Activated T-helper 1 cell treated with Interleukin-2 at 50 U/mL for 16 hours (primary cell): ENCODE results near the gene PIP5K1B.

ENCODE experiments used
- DNase-seq: peaks from one replicate; pipeline ENCODE4 v3.0.0-alpha.2; 2020; ENCODE audit warnings: low read depth

PIP5K1B gene

DNA sequence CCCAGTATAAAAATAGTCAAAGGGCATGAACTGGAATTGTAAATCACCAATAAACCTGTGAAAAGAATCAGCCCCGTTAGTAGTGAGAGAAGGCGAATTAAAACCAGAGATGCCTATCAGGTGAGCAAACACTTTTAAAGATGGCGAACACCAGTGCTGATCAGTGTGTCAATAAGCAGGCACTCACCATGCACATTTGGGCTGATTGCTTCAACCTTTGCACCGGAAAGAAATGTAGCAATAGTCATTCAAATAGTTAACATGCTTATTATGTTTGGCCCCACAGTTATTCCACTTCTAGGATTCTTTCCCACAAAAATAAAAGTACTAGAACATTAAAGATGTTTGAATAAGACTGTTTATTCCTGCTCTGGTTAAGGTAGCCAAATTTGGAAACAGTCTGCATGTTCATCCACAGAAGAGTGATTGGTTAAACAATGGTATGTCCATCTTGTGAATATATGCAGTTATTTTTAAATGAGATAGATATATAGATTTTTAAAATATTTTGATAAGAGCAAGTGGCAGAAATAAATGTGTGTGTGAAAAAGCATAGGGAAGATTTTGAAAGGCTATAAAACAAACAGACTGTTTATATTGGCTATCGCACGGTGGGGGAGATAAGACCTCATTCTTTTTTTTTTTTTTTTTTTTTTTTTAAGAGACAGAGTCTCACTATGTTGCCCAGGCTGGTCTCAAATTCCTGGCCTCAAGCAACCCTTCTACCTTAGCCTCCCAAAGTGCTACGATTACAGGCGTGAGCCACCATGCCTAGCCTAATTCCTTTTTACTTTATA, 112.2 kb downstream of the PIP5K1B start:
- no peak for DNase-seq

GRCh38 chr9:68819065-68819464, 114.0 kb downstream of the PIP5K1B start:
- no peak for DNase-seq

DNA sequence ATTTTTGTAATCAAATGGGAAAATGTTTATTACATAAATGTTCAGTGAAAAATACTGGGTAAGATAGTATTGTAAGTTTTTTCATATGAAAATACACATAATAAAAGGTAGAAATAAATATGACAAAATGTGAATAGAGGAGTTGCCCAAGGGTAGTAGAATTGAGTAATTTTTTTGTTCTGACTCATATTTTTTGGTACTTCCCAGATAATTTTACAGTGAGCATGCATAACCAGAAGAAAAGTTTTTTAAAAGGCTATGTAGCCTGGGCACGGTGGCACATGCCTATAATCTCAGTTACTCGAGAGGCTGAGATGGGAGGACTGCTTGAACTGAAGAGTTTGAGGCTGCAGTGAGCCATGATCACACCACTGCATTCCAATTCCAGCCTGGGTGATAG, 116.9 kb downstream of the PIP5K1B start:
- no peak for DNase-seq

GRCh38 chr9:68822596-68823165, 117.6 kb downstream of the PIP5K1B start:
- DNase-seq: no peak

DNA sequence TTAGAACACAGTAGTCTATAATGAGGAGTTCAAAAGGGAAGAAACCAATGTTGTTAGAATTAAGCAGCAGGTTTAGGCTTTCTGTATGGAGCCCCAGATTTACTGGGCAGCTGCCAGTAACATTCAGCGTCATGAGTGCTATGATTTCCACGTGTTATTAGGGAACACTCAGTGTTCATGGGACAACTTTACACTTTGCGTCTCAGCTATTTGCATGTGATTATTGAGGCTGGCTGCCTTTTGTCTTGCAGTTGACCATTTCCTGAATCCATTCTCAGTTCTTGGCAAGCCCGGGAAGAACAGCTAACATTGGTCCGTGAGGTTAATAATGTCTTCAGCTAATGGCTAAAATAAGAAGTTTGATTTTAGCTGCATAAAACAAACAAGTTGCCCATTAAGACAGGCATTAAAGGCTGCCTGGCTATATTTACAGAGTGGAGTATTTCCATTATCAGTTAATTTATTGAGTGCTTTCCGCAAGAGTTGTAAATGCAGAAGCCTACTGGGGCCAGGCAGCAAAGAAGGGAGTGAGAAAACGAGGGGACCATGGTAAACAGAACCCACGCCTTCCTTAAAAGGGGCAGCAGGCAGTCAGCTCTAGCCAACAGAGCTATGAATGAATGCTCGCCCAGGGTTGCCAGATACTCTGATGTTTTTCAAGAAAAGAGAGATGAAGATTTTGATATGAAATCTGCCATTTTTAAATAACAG, 120.9 kb downstream of the PIP5K1B start:
- no peak for DNase-seq

DNA sequence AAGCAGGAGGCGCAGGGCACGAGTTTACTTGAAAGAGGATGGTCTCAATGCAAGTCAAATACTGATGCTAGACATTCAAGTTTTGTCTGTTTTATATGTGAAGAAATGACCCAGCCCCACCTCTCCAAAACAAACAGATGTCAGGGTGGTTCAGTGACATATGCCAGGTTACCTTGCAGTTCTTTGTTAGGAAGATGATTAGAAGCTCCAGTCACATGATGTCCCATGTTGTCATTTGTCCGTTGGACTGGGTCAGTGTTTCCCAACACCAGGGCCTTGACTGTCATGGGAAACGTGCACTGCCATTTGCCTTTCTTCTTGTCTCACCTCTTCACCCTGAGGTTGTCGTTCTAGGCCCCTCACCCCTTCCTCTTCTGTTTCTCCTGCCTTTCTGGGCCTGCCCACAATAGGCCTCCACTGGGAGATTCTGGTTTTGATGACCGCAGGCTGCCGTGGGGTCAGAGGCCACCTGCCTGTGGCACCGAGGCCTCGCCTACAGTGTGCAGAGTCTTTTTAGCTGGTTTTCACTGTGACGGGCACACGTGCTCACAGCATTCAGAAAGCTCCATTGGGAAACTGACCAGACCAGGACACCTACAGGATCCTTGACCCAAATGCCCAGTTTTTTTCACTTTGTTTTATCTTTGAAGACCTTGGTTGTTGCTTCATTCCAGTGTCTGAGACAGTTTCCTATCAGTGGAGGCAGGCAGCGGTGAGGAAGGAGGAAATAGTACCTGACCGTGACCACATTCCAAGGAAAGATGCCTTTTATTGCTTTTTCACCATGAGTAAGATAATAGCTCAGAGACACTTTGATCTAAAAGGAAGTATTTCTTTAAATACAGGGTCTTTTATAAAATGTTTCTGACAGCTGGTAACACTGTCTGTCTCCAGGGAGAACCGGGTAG, 123.1 kb downstream of the PIP5K1B start:
- DNase-seq: no peak

DNA sequence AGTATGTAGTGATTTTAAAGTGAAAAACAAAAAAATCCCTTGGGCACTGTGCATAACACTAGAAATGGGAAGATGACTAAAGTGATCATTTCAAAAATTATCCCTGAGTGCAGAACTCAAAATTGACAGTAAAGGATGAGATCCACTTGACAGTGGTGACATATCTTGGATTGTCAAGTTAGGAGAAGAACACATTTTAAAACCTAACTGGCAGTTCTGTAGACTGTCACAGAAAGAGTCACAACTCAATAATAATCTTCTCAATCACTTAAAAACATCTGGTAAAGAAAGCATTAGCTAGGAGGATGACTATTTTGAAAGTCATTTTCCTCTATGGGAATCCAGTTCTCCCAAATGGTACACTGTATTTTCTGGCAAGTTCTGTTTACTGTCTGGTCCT, 127.1 kb downstream of the PIP5K1B start:
- no peak for DNase-seq

- no peak for DNase-seq
Observed at GRCh38 chr9:68832861-68833518, 128.0 kb downstream of the PIP5K1B start.

DNA sequence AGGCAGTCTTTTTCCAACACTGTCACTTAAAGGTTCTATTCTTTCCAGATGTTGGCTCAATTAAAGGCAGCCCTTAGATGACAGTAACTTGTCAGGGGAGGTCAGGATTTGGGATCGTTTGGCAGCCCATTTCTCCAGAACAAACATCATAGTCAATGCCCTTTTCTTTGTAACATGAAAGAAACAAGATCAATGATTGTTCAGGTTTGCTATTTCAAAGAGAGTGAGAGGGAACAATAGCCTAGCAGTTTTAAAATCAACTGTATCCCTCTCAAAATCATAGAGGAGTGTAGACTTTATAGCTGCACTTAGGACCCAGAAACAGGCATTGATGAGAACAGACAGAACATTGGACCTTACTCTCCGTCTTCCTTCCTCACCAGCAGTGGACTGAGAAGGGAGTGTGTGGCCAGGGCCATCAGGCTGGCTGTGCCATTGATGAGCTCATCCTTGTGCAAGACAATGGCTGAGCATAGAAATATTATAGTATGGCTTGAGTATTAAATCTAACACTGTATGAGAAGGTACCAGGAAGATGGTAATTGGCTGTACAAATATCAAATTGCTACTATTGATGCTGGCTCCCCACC, 130.0 kb downstream of the PIP5K1B start:
- DNase-seq: no peak

DNA sequence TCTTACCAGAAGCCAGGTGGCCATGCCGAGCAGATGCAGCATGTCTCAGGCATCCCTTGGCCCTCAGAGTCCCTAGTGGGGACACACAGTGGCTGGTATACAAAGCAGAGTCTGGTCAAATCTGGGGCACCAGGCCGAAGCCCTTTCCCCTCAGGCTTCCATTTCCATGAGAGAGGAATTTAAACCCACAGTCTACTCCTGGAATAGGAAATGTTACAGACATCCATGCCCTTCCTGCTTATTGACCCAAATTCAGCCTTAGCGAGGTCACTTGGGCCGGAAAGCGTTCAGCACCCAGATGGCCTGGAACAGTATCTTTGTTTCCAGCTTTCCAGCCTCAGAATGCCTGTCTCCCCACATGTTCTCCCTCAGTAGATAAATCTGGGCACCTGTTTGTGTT, 131.7 kb downstream of the PIP5K1B start:
- no peak for DNase-seq

GRCh38 chr9:68838245-68838644, 133.2 kb downstream of the PIP5K1B start:
- no peak for DNase-seq

DNA sequence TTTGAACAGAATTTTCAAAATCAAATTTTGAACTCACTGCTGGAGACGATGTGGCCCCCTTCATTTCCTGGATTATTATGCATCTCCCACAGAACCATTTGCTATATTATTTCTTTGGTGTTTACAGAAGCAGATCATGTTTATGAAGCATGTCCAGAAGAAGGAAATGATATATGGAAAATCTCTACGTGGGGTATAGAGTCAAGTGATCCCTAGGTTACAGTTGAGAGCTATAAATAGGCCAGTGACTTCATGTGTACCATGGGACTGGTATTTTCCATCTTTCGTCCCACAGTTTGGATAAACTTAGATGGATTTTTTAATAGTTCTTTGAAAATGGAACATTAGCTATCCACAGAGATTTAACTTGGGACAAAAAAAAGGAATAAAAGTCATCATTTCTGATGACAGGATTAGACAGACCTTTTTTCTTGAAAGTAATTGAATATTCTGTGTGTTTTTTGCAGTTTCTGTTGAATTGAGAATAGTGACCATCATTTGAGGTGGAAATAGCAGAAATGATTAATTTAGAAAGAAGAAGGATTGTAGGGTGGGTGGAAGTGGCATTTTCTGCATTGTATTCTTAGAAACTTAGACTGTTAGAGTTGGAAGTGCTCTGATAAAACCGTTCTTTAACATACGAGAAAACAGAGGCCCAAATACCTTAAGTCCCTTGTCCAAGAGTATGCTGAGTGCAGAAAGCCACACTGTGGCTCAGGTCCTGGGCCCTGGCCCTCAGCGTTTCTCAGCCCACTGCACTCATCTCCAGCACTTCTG, 136.4 kb downstream of the PIP5K1B start:
- no peak for DNase-seq

DNA sequence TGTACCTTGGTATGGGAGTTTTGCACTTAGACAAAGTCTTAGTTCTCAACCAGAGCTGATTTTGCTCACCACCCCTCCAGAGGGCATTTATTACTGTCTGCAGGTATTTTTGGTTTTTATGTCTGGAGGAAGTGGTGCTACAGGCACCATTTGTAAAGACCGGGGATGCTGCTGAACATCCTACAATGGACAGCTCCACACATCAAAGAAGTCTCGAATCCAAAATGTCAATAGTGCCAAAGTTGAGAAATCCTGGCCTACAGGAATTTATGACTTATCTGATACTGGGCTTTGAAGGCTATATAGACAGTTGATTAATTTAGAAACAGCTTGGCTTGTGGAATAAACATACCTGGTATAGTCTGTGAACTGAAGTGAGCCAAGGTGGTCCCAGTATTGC, 137.5 kb downstream of the PIP5K1B start:
- no peak for DNase-seq

- no peak for DNase-seq
Observed at GRCh38 chr9:68843239-68843638, 138.2 kb downstream of the PIP5K1B start.

- DNase-seq: no peak
Observed at GRCh38 chr9:68844157-68844556, 139.1 kb downstream of the PIP5K1B start.

GRCh38 chr9:68844631-68845612, 139.9 kb downstream of the PIP5K1B start:
- no peak for DNase-seq

- DNase-seq: no peak
Observed at GRCh38 chr9:68847765-68848164, 142.7 kb downstream of the PIP5K1B start.

GRCh38 chr9:68851657-68852056, 146.6 kb downstream of the PIP5K1B start:
- no peak for DNase-seq

DNA sequence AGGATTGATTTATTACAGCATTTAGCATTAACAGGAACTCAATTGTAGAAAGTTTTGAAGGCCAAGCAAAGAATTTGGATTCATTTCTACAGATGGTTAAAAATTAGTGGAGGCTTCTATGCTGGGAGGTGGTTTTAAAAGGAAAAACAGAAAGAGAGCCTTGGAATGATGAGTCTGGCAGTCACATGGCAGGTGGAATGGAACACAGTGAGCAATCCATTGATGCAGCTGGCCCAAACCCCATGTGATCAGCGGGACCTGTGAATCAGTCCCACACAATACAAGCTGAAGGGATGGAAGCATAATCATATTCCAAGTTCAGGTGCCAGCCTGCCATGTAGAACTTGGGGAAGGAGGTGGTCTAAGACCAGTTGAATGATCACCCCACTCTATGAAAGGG, 147.9 kb downstream of the PIP5K1B start:
- DNase-seq: no peak
